GM12878 (cell line): ENCODE results near the gene STARD8.

ENCODE experiments used
- JUNB ChIP-seq: IDR thresholded peaks from 2 replicates; pipeline ENCODE4 v1.6.1; 2016; ENCODE audit warnings: antibody characterized with exemption, mild to moderate bottlenecking
- NFYA ChIP-seq: IDR thresholded peaks from 2 replicates; pipeline ENCODE4 v1.6.1; 2011; ENCODE audit warnings: low read depth, mild to moderate bottlenecking, low read length, improper control_type of control experiment, borderline replicate concordance
- POLR2A ChIP-seq: IDR thresholded peaks from 2 replicates; pipeline ENCODE4 v1.6.1; 2011; ENCODE audit warnings: low read depth, mild to moderate bottlenecking, low read length
- YY1 ChIP-seq: IDR thresholded peaks from 2 replicates; pipeline ENCODE4 v1.6.1; 2011; ENCODE audit warnings: low read depth, mild to moderate bottlenecking, low read length
- TF ChIP-seq, protein P1 (sequence below): IDR thresholded peaks from 2 replicates; pipeline ENCODE4 v1.6.1; 2011; ENCODE audit warnings: low read depth, mild to moderate bottlenecking, low read length, moderate library complexity, borderline replicate concordance; ENCODE audit errors: extremely low read depth
- TF ChIP-seq, protein P2 (sequence below): IDR thresholded peaks from 2 replicates; pipeline ENCODE4 v1.6.1; 2011; ENCODE audit warnings: borderline replicate concordance, low read depth, mild to moderate bottlenecking, moderate library complexity, mixed read lengths, low read length; ENCODE audit not compliant: insufficient read depth; ENCODE audit errors: extremely low read length

GRCh38 chrX:68743754-68744153 lies 96.3 kb downstream of the STARD8 start:
- no peak for TF ChIP-seq NFYA
- no peak for TF ChIP-seq JUNB
- TF ChIP-seq YY1: no peak
- TF ChIP-seq, protein P1, sequence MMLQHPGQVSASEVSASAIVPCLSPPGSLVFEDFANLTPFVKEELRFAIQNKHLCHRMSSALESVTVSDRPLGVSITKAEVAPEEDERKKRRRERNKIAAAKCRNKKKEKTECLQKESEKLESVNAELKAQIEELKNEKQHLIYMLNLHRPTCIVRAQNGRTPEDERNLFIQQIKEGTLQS: no peak
- TF ChIP-seq POLR2A: no peak
- TF ChIP-seq, protein P2, sequence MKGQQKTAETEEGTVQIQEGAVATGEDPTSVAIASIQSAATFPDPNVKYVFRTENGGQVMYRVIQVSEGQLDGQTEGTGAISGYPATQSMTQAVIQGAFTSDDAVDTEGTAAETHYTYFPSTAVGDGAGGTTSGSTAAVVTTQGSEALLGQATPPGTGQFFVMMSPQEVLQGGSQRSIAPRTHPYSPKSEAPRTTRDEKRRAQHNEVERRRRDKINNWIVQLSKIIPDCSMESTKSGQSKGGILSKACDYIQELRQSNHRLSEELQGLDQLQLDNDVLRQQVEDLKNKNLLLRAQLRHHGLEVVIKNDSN: no peak
